Astrocyte of the spinal cord (primary cell): ENCODE measurements around the gene HBG1.

Source experiments
- DNase-seq: peaks from one replicate; pipeline ENCODE4 v3.0.0; 2011; ENCODE audit warnings: low read depth, low spot score
- H3K4me3 ChIP-seq: 2 replicates; pipeline ENCODE4 v1.5.1; 2011; ENCODE audit warnings: low read depth, mild to moderate bottlenecking, low read length, moderate library complexity
- CTCF ChIP-seq: IDR thresholded peaks from 2 replicates; pipeline ENCODE4 v1.5.1; 2012; ENCODE audit warnings: low read depth, mild to moderate bottlenecking, low read length, inconsistent platforms
- in situ Hi-C: cut with HindIII; loops from 2 replicates; pipeline ENCODE4 v1.10.0; 2017; ENCODE audit warnings: low sequenced_read_pairs

HBG1 gene

GRCh38 chr11:5289696-5290095, 40.0 kb upstream of the HBG1 start:
- no peak for TF ChIP-seq CTCF
- no peak for DNase-seq
- H3K4me3 ChIP-seq = no peak overlapping the region
- in situ Hi-C loops = no loop called here

- in situ Hi-C loops = no loop called here
- TF ChIP-seq CTCF = no peak
- no peak overlapping the region for H3K4me3 ChIP-seq
- no peak for DNase-seq
Observed at GRCh38 chr11:5288906-5289550, 39.4 kb upstream of the HBG1 start.

GRCh38 chr11:5288108-5288905, 38.6 kb upstream of the HBG1 start:
- DNase-seq = no peak
- in situ Hi-C loops = no loop called here
- no peak for TF ChIP-seq CTCF
- H3K4me3 ChIP-seq = no peak overlapping the region

GRCh38 chr11:5286901-5287300, 37.2 kb upstream of the HBG1 start:
- TF ChIP-seq CTCF = no peak
- H3K4me3 ChIP-seq = no peak overlapping the region
- in situ Hi-C loops = no loop called here
- no peak for DNase-seq

GRCh38 chr11:5286351-5286750, 36.7 kb upstream of the HBG1 start:
- no peak overlapping the region for H3K4me3 ChIP-seq
- DNase-seq = no peak
- in situ Hi-C loops = no loop called here
- no peak for TF ChIP-seq CTCF

GRCh38 chr11:5285703-5286340, 36.2 kb upstream of the HBG1 start:
- no peak for DNase-seq
- TF ChIP-seq CTCF = no peak
- H3K4me3 ChIP-seq = no peak overlapping the region
- in situ Hi-C loops = no loop called here
